Ureter (tissue), 1 donor: Measurements from ENCODE around the gene CRB2. TPM values are rescaled to one million over a fixed set of nuclear protein-coding genes. Genes with fewer than 3 reads are reported as not detected.

Experiments used
- DNase-seq: peaks from one replicate; pipeline ENCODE4 v3.0.0-alpha.2; 2020; ENCODE audit warnings: low spot score
- total RNA-seq: library from RNA; stranded (reverse); gene quantifications from one replicate; pipeline ENCODE4 v1.2.4, GENCODE V29; 2023
- donor health status: DM: yes; HTN: yes; CAD: no.

The CRB2 gene
- total RNA-seq, 1 donor from 2014 or later, result 0.05 TPM

- DNase-seq, result no peak
These were observed 47.0 kb downstream of the CRB2 start for GRCh38 chr9:123402981-123403509.

GRCh38 chr9:123406016-123406415 is 50.0 kb downstream of the CRB2 start:
- no peak for DNase-seq

GRCh38 chr9:123406691-123407216 is 50.8 kb downstream of the CRB2 start:
- DNase-seq, result no peak

GRCh38 chr9:123407217-123407851 is 51.3 kb downstream of the CRB2 start:
- DNase-seq, result no peak

- DNase-seq, result no peak
These were observed 52.6 kb downstream of the CRB2 start for GRCh38 chr9:123408313-123409262.

GRCh38 chr9:123410281-123410910 is 54.4 kb downstream of the CRB2 start:
- DNase-seq, result no peak

- no peak for DNase-seq
These were observed 55.2 kb downstream of the CRB2 start for GRCh38 chr9:123411191-123411590.

GRCh38 chr9:123411636-123412035 is 55.6 kb downstream of the CRB2 start:
- DNase-seq, result no peak

- no peak for DNase-seq
These were observed 56.3 kb downstream of the CRB2 start for GRCh38 chr9:123412171-123412820.

- no peak for DNase-seq
These were observed 58.2 kb downstream of the CRB2 start for GRCh38 chr9:123414204-123414603.

GRCh38 chr9:123414936-123415930 is 59.2 kb downstream of the CRB2 start:
- no peak for DNase-seq

- DNase-seq, result no peak
These were observed 60.2 kb downstream of the CRB2 start for GRCh38 chr9:123416176-123416575.

- no peak for DNase-seq
These were observed 61.5 kb downstream of the CRB2 start for GRCh38 chr9:123417289-123418051.

GRCh38 chr9:123418052-123418430 is 62.0 kb downstream of the CRB2 start:
- no peak for DNase-seq

- no peak for DNase-seq
These were observed 62.5 kb downstream of the CRB2 start for GRCh38 chr9:123418506-123418905.

GRCh38 chr9:123419091-123419490 is 63.1 kb downstream of the CRB2 start:
- DNase-seq, result no peak

- no peak for DNase-seq
These were observed 64.0 kb downstream of the CRB2 start for GRCh38 chr9:123419721-123420591.

- DNase-seq, result no peak
These were observed 64.7 kb downstream of the CRB2 start for GRCh38 chr9:123420592-123421111.
